GM21825 (cell line): ENCODE measurements around the gene PPIL6.
"Not testable (repeated sequence)": the region's sequence is repeated elsewhere in the genome, so short reads cannot be mapped to it uniquely, and the experiment has no call there.

ENCODE experiments used
- ATAC-seq: cut with Tn5 transposase; IDR thresholded peaks from one replicate; pipeline ENCODE4 v1.9.1; 2021; ENCODE audit warnings: mild to moderate bottlenecking, moderate library complexity; ENCODE audit not compliant: unreplicated experiment

PPIL6 gene

DNA sequence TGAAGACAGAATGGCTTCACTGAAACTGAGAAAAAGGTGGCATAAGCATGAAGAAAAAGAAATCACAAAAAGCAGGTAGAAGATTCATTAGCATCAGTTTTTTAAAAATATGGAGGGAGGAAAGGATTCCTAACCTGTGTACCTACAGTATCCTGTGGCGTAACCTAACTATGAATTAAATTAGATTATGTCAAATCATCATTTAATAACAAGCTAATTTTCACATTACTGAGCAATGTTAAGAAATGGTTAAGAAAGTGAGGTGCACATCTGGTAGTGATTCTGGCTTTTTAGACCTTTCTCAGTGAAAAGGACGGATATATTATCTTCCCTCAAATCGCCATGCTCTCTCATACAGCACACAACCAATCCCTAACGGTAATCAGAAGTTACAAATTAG, 70.7 kb downstream of the PPIL6 start:
- ATAC-seq, result no peak

- ATAC-seq, result not testable (repeated sequence)
Observed at GRCh38 chr6:109364382-109365078, 75.9 kb downstream of the PPIL6 start.

- no peak for ATAC-seq
Observed at GRCh38 chr6:109363753-109364152, 76.7 kb downstream of the PPIL6 start.

GRCh38 chr6:109362102-109362884, 78.1 kb downstream of the PPIL6 start:
- ATAC-seq, result no peak

DNA sequence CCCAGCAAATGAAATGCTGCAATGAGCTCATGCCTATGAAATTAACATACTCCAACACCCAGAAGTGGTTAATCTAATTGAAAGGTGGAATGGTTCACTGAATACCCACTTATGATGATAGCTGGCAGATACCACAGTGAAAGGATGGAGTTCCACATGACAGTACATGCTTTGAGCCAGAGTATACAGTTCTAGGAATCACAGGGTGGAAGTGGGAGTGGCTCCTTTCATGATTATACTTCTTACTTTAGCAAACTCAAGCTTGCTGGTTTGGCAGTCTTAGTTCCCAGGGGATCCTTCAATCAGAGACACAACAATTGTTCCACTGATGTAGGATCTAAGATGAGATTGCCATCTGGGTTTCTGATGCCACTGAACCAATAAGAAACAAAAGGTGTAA, 79.6 kb downstream of the PPIL6 start:
- ATAC-seq, result no peak

DNA sequence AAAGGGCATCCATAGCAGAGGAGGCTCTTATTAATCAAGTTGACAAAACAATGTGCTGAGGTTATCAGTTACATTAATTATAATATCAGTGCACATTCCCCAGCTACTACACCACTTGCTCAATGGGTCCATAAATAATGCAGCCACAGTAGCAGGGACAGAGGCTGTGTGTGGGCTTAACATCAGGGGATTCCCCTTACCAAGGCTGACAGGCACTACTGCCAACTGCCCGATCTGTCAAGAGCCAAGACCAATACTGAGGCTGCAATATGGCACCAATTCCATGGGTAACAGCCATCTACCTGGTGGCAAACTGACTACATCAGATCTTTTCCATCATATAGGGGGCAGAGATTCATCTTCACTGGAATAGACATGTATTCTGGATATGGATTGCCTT, 80.1 kb downstream of the PPIL6 start:
- no peak for ATAC-seq

GRCh38 chr6:109359248-109359647, 81.2 kb downstream of the PPIL6 start:
- no peak for ATAC-seq

GRCh38 chr6:109358204-109358603, 82.2 kb downstream of the PPIL6 start:
- no peak for ATAC-seq

GRCh38 chr6:109356237-109356636, 84.2 kb downstream of the PPIL6 start:
- no peak for ATAC-seq

GRCh38 chr6:109351231-109352130, 88.9 kb downstream of the PPIL6 start:
- no peak for ATAC-seq

- no peak for ATAC-seq
Observed at GRCh38 chr6:109349419-109349987, 90.9 kb downstream of the PPIL6 start.

DNA sequence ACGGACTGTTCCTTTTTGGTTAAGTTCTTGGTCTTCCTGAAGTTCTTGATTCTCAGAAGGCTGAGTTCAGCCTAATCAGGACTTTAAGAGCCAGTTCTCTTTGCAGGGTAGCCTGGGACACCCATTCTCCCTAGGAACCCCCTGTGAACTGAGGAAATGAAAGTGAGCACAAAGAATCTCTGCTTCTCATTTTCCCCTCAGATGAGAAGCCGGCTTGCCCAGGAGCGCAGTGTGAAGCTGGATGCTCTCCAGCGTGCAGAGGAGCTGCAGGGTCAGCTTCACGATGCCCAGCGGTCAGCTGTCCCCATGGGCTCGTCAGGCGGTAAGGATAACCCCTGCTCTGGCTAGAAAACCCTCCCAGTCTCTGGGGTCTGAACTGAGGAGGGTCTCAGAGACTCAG, 92.2 kb downstream of the PPIL6 start:
- no peak for ATAC-seq

GRCh38 chr6:109347779-109348178, 92.6 kb downstream of the PPIL6 start:
- no peak for ATAC-seq

DNA sequence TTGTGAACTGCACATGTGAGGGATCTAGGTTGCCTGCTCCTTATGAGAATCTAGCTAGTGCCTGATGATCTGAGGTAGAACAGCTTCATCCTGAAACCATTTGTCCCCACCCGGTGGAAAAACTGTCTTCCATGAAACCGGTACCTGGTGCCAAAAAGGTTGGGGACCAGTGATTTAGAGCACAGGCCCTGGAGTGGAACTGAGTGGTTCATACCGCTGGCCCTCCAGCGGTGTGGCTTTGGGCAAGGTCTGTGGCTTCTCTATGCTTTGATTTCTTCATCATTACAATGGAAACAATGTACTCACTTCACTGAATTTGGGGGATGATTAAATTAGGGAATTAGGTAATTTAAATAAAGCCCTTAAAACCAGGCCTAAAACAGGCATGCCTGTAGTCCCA, 94.4 kb downstream of the PPIL6 start:
- ATAC-seq, result no peak

DNA sequence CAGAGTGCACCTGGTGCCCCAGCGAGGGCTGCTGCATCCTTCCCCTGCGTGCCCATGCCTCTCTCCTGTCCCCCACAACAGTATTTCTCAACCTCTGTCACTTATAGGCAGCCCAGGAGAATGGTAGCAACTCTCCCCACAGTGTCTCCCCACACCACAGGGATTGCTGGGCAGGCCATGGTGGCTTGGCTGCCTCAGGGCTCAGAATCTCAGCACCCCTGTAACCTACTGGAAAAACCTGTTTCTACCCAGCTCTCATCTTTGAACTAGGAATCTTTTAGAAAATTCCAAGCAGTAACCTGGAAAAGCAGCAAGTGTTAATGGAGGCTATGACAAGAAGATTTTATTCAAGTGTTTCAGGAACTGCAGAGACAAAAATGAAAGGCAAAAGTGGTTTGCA, 96.2 kb downstream of the PPIL6 start:
- ATAC-seq, result no peak

DNA sequence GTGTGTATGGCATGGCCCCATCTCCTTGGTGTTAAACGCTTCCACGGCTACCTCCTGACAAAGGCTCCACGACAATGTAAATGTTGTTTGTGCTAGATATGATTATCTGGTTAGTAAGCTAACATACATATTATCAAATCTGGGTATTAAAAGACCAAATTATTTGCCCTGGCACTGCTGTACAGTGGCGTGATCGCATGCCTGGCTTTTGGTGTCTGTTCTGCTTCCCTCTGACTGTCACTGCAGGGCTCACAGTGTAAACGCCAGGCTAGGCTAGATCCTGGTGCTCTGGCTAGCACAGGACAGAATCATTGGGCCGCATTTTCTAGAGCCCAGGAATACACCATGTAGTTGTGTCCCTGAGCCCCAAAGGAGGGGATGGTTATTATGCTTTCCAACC, 96.9 kb downstream of the PPIL6 start:
- ATAC-seq, result no peak

DNA sequence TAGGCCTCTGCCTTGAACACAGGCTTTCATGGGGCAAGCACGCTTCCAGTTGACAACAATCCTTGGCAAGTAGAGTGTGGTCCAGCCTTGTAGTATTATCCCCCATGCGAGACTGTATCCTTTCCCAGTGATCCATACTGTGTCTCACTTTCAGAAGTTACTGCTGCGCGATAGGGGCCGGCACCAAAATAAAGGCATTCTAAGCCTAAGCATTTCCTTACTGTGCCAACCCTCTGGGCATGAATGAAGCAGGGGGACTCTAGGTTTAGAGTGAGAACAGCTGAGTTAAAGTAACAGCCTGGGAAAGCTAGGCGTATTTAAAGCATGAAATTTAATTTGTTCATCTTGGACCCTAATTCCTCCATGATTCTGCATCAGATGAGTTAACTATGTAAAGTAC, 97.5 kb downstream of the PPIL6 start:
- no peak for ATAC-seq

- ATAC-seq, result no peak
Observed at GRCh38 chr6:109342506-109342905, 97.9 kb downstream of the PPIL6 start.

DNA sequence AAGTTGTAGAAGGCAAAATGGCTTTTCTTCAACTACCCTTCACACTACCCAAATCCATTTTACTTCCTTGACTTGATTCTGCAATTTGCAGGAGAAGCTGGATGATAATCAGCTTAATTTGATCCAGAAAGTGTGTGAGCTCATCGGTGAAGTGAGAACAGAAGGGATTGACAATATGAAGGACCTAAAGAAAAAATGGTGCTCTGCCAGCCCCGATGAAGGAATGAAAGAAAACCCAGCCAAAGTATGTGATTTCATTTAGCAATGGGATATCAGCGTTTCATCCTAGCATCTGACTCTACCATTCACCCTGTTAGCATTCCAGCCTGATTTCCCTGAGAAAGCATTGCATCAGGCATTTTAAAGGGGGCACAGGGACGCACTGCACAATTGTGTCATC, 99.6 kb downstream of the PPIL6 start:
- no peak for ATAC-seq
